Keratinocyte (primary cell): ENCODE results near the gene VARS1.
"Not testable (repeated sequence)": the region's sequence is repeated elsewhere in the genome, so short reads cannot be mapped to it uniquely, and the experiment has no call there.

Experiments used
- EZH2 ChIP-seq: IDR thresholded peaks from one replicate; pipeline ENCODE4 v1.6.1; 2012; ENCODE audit warnings: inconsistent platforms, mild to moderate bottlenecking, low read length, moderate library complexity
- TF ChIP-seq, protein P1 (sequence below), 3 experiments: IDR thresholded peaks in 1 of 3; conservative IDR thresholded peaks in 1 of 3; optimal IDR thresholded peaks in 1 of 3; 2 replicates in 2 of 3; 3 replicates in 1 of 3; pipeline versions ENCODE3 to v1.5.1; 2011; ENCODE audit warnings: low read length in 3 of 3, mild to moderate bottlenecking in 3 of 3, moderate library complexity in 2 of 3, control low read depth in 1 of 3, inconsistent platforms in 1 of 3; ENCODE audit not compliant: insufficient read depth in 2 of 3; ENCODE audit errors: extremely low read depth in 1 of 3

DNA sequence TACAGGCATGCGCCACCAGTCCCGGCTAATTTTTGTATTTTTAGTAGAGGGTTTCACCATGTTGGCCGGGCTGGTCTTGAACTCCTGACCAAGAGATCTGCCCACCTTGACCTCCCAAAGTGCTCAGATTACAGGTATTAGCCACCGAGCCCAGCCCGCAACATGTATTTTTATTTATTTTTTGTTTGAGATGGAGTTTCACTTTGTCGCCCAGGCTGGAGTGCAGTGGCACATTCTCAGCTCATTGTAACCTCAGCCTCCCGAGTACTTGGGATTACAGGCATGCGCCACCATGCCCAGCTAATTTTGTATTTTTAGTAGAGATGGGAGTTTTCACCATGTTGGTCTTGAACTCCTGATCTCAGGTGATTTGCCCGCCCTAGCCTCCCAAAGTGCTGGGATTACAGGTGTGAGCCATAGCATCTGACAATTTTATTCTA, 42.6 kb upstream of the VARS1 start:
- not testable (repeated sequence) for TF ChIP-seq EZH2
- TF ChIP-seq, protein P1, sequence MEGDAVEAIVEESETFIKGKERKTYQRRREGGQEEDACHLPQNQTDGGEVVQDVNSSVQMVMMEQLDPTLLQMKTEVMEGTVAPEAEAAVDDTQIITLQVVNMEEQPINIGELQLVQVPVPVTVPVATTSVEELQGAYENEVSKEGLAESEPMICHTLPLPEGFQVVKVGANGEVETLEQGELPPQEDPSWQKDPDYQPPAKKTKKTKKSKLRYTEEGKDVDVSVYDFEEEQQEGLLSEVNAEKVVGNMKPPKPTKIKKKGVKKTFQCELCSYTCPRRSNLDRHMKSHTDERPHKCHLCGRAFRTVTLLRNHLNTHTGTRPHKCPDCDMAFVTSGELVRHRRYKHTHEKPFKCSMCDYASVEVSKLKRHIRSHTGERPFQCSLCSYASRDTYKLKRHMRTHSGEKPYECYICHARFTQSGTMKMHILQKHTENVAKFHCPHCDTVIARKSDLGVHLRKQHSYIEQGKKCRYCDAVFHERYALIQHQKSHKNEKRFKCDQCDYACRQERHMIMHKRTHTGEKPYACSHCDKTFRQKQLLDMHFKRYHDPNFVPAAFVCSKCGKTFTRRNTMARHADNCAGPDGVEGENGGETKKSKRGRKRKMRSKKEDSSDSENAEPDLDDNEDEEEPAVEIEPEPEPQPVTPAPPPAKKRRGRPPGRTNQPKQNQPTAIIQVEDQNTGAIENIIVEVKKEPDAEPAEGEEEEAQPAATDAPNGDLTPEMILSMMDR (optimal IDR thresholded peaks at IDR 0.05 in 1 of 3, IDR thresholded peaks at IDR 0.05 in 1 of 3, conservative IDR thresholded peaks at IDR 0.05 in 1 of 3; ENCODE audit: extremely low read depth in 1 of 3, insufficient read depth in 2 of 3, low read length in 3 of 3): not testable (repeated sequence)
